Heart right ventricle (tissue), 16 donors: ENCODE data around the gene ABLIM1. TPM values are rescaled to one million over a fixed set of nuclear protein-coding genes. Genes with fewer than 3 reads are reported as not detected.
A peak's percentile ranks its signal among the peaks of the same experiment; 100 is the strongest.

ENCODE experiments used
- ATAC-seq, 8 donors: fragments of 200-7000 bp; cut with Tn5 transposase; one replicate each; pipeline ENCODE4 v1.9.1; 2020; ENCODE audit warnings: mild to moderate bottlenecking in 8 of 8, moderate library complexity in 8 of 8, moderate number of reproducible peaks in 1 of 8
- DNase-seq, 2 donors: peaks; one replicate each; pipeline ENCODE4 v3.0.0-alpha.2; 2020
- H3K27ac ChIP-seq, 10 donors: fragments of 200-600 bp; sonication (generic) in 2 of 10; one replicate each; pipeline versions ENCODE4 v1.5.0 to v1.8.0; 2020 to 2022; ENCODE audit warnings: mild to moderate bottlenecking in 3 of 10
- H3K27me3 ChIP-seq, 7 donors: fragments of 200-600 bp; one replicate each; pipeline ENCODE4 v1.8.0; 2021 to 2022; ENCODE audit warnings: mild to moderate bottlenecking in 2 of 7
- H3K36me3 ChIP-seq, 9 donors: fragments of 200-600 bp; sonication (generic) in 1 of 9; one replicate each; pipeline versions ENCODE4 v1.5.0 to v1.8.0; 2020 to 2022; ENCODE audit warnings: mild to moderate bottlenecking in 2 of 9
- H3K4me1 ChIP-seq, 9 donors: fragments of 200-600 bp; sonication (generic) in 1 of 9; one replicate each; pipeline versions ENCODE4 v1.5.0 to v1.8.0; 2020 to 2022; ENCODE audit warnings: mild to moderate bottlenecking in 4 of 9
- H3K4me3 ChIP-seq, 10 donors: fragments of 200-600 bp; sonication (generic) in 2 of 10; one replicate each; pipeline versions ENCODE4 v1.5.0 to v1.8.0; 2020 to 2022; ENCODE audit warnings: mild to moderate bottlenecking in 7 of 10, moderate library complexity in 2 of 10
- H3K9me3 ChIP-seq, 11 donors: fragments of 200-600 bp in 10 of 11; sonication (generic) in 2 of 11; one replicate each; pipeline versions ENCODE4 v1.5.0 to v1.8.0; 2013 to 2022; ENCODE audit warnings: mild to moderate bottlenecking in 2 of 11, control low read depth in 1 of 11, moderate library complexity in 1 of 11
- CTCF ChIP-seq, 9 donors: fragments of 200-600 bp; sonication (generic) in 2 of 9; IDR thresholded peaks; one replicate each; pipeline versions ENCODE4 v1.5.0 to v1.8.0; 2021 to 2022; ENCODE audit warnings: antibody characterized with exemption in 9 of 9, mild to moderate bottlenecking in 5 of 9, moderate library complexity in 1 of 9
- WGBS, 2 donors: extraction: QIAGEN DNeasy Blood & Tissue Kit; methylation state at CpG; one replicate each; pipeline ENCODE4 v1.1.7; 2013; ENCODE audit warnings: inconsistent platforms in 1 of 2; 5-methylcytosine and 5-hydroxymethylcytosine counted together
- intact Hi-C, 10 donors: fragments of 100-400 bp; cut with DNase I; formaldehyde crosslinking; loops; one replicate each; pipeline versions ENCODE4 v1.11.1 to v1.14.2; 2022
- polyA plus RNA-seq, 2 donors: library from polyadenylated mRNA; stranded (reverse); fragments of 200-250 nt; gene quantifications; one replicate each; pipeline ENCODE4 v1.2.3, GENCODE V29; 2013
- total RNA-seq, 10 donors: library from RNA; stranded (reverse); fragmentation: NEBNext Ultra II Directional in 3 of 10; extraction: Animal tissue kit (Norgen Biotek cat#: 25700) in 3 of 10; gene quantifications; one replicate each; pipeline versions ENCODE4 v1.2.1 to v1.2.4, GENCODE V29; 2021 to 2023
- donor health status: Arrhythmogenic right ventricular cardiomyopathy.
- donor health status: ischemic (EF 13 %, LVEDD 7.1; RV severe dilation, severe dysfunction).
- donor health status: healthy with polysubstance abuse.
- donor health status: DM: no; HTN: yes; CAD: no.
- donor health status: DM: no; HTN: no; CAD: no.
- donor health status: ischemic (EF 25% LVEDD 6.9; RV normal size, moderate dysfunction).
- donor health status: ischemic (EF 25% LVEDD 5.7; RV mildly dilated, moderate dysfunction).
- donor health status: healthy.
- donor health status: DM: yes; HTN: yes; CAD: no.
- donor health status: Ischemic cardiomyopathy.
- donor health status: ischemic (EF 35%, LVEDD 5.7; RV mildly dilated, moderate dysfunction).
- donor health status: nonischemic (EF 11% LVEDD 7.7; RV severe dilation, severe dysfunction).
- donor health status: DM: yes; HTN: yes; CAD: no.
- donor health status: PGD.
- donor health status: ischemic (EF 29% LVEDD 5.4; RV normal size, mild dysfunction).
- donor health status: nonischemic (EF 23%, LVEDD 6.1; RV moderate dilation, normal function).

The ABLIM1 gene
- total and polyA plus RNA-seq, 12 donors = 119 to 816 (median 600) TPM

- 30 to 38% methylated on average over 1 of the region's 1 CpG for WGBS, 2 donors
- Histone ChIP-seq H3K27ac (peak overlapping the region in 9 of 10 donors; percentile 19 to 83 (median 59)), H3K4me1 (peaks cover 5 to 95% (median 61%) of the 10 kb centered on the region in 9 donors), H3K9me3 (peaks cover 0 to under 1% (median 0%) of the 10 kb centered on the region in 11 donors), H3K4me3 (no peak overlapping the region), H3K36me3 (peaks cover 0 to 24% (median 0%) of the 10 kb centered on the region in 9 donors), H3K27me3 (no peaks in the 10 kb centered on the region)
- TF ChIP-seq CTCF (IDR thresholded peaks at IDR 0.05) = no peak
- intact Hi-C loops = no loop called here
- ATAC-seq (peak in 2 of 8 donors; percentile 43 to 46), DNase-seq (no peak)
Measured at GRCh38 chr10:114577133-114577532, 80.9 kb downstream of the ABLIM1 start.

DNA sequence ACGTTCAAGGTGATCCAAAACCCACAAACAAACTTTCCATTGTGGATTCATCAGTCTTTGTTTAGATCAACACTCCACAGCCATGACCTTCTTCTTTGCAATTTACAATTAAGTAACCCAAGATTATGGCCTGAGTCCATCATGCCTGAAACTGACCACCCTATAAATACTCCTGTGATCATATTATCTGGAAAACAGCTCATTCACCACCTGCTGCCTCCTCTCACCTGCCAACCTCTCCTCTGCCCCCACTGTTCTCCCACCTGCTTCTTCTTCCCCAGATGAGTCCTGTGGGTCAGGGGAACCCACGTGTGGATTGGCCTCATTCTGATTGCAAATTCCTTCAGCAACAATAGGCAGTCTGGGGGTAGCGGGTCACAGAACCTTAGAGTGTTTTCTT lies 81.4 kb downstream of the ABLIM1 start:
- 58 to 63% methylated on average over 3 of the region's 3 CpGs for WGBS, 2 donors
- Histone ChIP-seq H3K27me3 (no peaks in the 10 kb centered on the region), H3K4me1 (peaks cover 5 to 97% (median 61%) of the 10 kb centered on the region in 9 donors), H3K9me3 (no peaks in the 10 kb centered on the region), H3K4me3 (no peak overlapping the region), H3K36me3 (peaks cover 0 to 28% (median 0%) of the 10 kb centered on the region in 9 donors), H3K27ac (peak overlapping the region; percentile 19 to 83 (median 56))
- peak in 2 of 8 donors; percentile 10 to 22 for ATAC-seq
- no peak for DNase-seq
- TF ChIP-seq CTCF (IDR thresholded peaks at IDR 0.05) = no peak
- intact Hi-C loops = no loop called here

- DNase-seq (no peak), ATAC-seq (peak in 2 of 8 donors; percentile 24)
- H3K9me3 ChIP-seq = no peaks in the 10 kb centered on the region
- peaks cover 5 to 97% (median 65%) of the 10 kb centered on the region in 9 donors for H3K4me1 ChIP-seq
- peak overlapping the region in 9 of 10 donors; percentile 45 to 83 (median 59) for H3K27ac ChIP-seq
- no peak for TF ChIP-seq CTCF (IDR thresholded peaks at IDR 0.05)
- intact Hi-C loops = no loop called here
- WGBS, 2 donors = 36 to 48% methylated on average over 2 of the region's 2 CpGs
- H3K27me3 ChIP-seq = no peaks in the 10 kb centered on the region
- no peak overlapping the region for H3K4me3 ChIP-seq
- peaks cover 0 to 34% (median 0%) of the 10 kb centered on the region in 9 donors for H3K36me3 ChIP-seq
Measured at GRCh38 chr10:114576132-114576487, 82.0 kb downstream of the ABLIM1 start.

GRCh38 chr10:114575417-114576131 lies 82.5 kb downstream of the ABLIM1 start:
- no peak for DNase-seq
- peak overlapping the region in 9 of 10 donors; percentile 45 to 83 (median 59) for H3K27ac ChIP-seq
- peak overlapping the region in 2 of 10 donors; percentile 6 to 12 for H3K4me3 ChIP-seq

More at GRCh38 chr10:114575417-114576131, 82.5 kb downstream of the ABLIM1 start:
- peak in 6 of 8 donors; percentile 27 to 74 (median 56) for ATAC-seq
- TF ChIP-seq CTCF (IDR thresholded peaks at IDR 0.05) = no peak
- peaks cover 5 to 96% (median 66%) of the 10 kb centered on the region in 9 donors for H3K4me1 ChIP-seq
- no peaks in the 10 kb centered on the region for H3K27me3 ChIP-seq
- no peaks in the 10 kb centered on the region for H3K9me3 ChIP-seq
- H3K36me3 ChIP-seq = peaks cover 0 to 40% (median 5%) of the 10 kb centered on the region in 9 donors
- intact Hi-C loops = no loop called here
- WGBS, 2 donors = 68% methylated on average over 9 of the region's 9 CpGs
